HFF-Myc (cell line): ENCODE results near the gene ARF5.

Experiments
- DNase-seq: peaks from one replicate; pipeline ENCODE4 v3.0.0-alpha.2; 2011; ENCODE audit warnings: low read depth; ENCODE audit errors: extremely low read depth
- H3K4me3 ChIP-seq: replicated peaks from 2 replicates; pipeline ENCODE4 v1.5.1; 2011; ENCODE audit warnings: low read depth, mild to moderate bottlenecking, control low read depth, low read length
- TF ChIP-seq, protein P1 (sequence below): IDR thresholded peaks from 2 replicates; pipeline ENCODE4 v1.5.1; 2012; ENCODE audit warnings: mild to moderate bottlenecking, low read depth, low read length, control low read depth; ENCODE audit errors: missing control alignments

ARF5 gene

GRCh38 chr7:127618042-127618441, 29.8 kb downstream of the ARF5 start, which contains the start of gene PAX4:
Gene PAX4 (minus strand): TSS chr7:127618142. CDS start chr7:127615928, 2,214 bp downstream.
- TF ChIP-seq, protein P1, sequence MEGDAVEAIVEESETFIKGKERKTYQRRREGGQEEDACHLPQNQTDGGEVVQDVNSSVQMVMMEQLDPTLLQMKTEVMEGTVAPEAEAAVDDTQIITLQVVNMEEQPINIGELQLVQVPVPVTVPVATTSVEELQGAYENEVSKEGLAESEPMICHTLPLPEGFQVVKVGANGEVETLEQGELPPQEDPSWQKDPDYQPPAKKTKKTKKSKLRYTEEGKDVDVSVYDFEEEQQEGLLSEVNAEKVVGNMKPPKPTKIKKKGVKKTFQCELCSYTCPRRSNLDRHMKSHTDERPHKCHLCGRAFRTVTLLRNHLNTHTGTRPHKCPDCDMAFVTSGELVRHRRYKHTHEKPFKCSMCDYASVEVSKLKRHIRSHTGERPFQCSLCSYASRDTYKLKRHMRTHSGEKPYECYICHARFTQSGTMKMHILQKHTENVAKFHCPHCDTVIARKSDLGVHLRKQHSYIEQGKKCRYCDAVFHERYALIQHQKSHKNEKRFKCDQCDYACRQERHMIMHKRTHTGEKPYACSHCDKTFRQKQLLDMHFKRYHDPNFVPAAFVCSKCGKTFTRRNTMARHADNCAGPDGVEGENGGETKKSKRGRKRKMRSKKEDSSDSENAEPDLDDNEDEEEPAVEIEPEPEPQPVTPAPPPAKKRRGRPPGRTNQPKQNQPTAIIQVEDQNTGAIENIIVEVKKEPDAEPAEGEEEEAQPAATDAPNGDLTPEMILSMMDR: no peak
- H3K4me3 ChIP-seq: no peak within 1 kb of the TSS
- DNase-seq: no peak

DNA sequence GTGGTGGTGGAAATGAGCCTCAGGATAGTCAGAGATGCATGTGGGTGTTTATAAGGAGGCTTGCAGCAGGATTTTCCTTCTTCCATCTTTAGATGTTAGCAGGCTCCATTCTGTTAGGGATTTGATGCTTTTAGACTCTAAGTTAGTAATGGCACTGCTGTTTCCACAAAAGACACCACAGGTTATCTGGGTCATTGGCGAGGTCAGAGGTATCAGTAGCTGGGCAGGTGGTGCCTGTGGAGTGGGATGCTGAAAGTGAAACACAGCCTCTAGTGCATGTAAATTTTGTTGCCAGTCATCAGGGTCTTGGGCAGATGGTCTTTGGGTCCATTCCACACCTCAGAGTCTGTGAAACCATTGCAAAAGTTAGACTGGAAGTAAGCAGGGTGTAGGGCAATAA, 30.6 kb downstream of the ARF5 start:
- no peak overlapping the region for H3K4me3 ChIP-seq
- TF ChIP-seq, protein P1: no peak
- DNase-seq: no peak

- TF ChIP-seq, protein P1: no peak
- no peak overlapping the region for H3K4me3 ChIP-seq
- no peak for DNase-seq
Measured at GRCh38 chr7:127619681-127620405, 31.6 kb downstream of the ARF5 start.

DNA sequence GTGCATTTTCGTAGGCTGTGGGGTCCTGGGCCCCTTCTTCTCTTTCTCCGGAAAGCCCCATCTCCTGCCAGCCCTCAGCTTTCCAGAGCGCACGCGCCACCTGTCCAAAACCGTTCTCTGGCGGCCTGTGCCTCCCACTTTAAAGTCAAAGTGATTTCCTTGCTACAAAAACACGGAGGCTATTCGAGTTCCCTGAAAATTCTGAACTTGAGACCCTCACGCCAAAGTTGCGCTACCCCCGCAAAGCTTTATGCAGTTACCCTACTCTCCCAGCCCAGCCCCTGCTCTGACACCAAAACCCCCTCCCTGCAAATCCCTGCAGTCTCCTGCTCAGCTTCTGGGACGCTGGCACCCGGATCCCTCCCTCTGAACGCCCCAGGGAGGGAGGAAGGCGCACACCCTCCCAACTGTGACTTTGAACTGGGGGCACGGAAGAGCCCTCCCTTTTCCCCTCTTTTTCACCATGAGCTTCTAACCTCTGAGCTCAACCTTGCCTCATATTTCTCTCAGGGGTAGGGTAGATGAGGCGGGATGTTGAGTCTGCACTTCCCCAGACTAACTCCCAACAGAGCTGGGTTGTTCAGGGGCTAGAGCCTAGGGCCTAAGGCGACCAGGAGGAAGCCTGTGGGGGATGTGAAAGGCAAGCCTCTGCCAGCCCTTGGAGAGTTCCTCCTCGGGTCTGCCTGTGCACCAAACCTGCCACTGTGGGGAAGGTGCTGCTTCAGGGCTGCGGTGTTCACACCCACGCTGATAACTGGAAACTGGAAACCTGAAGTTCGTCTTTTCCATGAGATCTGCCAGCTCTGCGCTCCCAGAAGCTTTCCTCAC, 32.4 kb downstream of the ARF5 start:
- no peak for DNase-seq
- TF ChIP-seq, protein P1: no peak
- no peak overlapping the region for H3K4me3 ChIP-seq

GRCh38 chr7:127625331-127625730, 37.1 kb downstream of the ARF5 start:
- H3K4me3 ChIP-seq: no peak overlapping the region
- no peak for DNase-seq
- TF ChIP-seq, protein P1: no peak

GRCh38 chr7:127628445-127628844, 40.2 kb downstream of the ARF5 start:
- no peak for DNase-seq
- H3K4me3 ChIP-seq: no peak overlapping the region
- TF ChIP-seq, protein P1: peak; percentile 10
